DMS53 (cell line): ENCODE measurements around the gene GRAMD1C.
"Not testable (repeated sequence)": the region's sequence is repeated elsewhere in the genome, so short reads cannot be mapped to it uniquely, and the experiment has no call there.

Experiments used
- DNase-seq: peaks from one replicate; lab custom pipeline; 2025; lab: John Stamatoyannopoulos, UW

Gene GRAMD1C

GRCh38 chr3:113850391-113850790 lies 11.8 kb downstream of the GRAMD1C start:
- DNase-seq = not testable (repeated sequence)

- DNase-seq = no peak
Measured at GRCh38 chr3:113852506-113852905, 13.9 kb downstream of the GRAMD1C start.

DNA sequence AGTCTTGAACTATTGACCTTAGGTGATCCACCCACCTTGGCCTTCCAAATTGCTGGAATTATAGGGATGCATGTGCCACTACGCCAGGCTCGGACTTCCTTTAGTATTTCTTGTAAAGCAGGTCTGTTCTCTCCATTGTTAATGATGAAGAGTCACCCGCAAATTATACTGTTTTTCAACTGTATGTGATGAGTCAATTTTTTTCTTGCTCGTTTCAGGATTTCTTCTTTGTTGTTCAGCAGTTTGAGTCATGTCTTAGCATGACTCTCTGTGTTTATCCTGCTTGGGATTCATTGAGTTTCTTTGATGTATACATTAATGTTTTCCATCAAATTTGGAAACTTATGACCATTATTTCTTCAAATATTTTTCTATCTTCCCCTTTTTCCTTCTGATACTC lies 28.9 kb downstream of the GRAMD1C start:
- no peak for DNase-seq

DNA sequence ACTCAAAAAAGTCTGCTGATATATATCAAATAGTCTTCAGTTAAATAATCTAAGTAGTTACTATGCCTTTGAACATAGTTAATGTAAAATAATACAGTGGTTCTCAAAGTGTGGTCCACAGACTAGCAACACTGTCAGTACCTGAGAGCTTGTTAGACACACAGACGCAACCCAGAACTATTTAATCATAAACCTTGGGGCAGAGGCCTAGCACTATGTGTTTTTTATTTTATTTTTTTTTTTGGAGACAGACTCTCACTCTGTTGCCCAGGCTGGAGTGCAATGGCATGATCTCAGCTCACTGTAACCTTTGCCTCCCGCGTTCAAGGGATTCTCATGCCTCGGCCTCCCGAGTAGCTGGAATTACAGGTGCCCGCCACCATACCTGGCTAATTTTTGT lies 34.7 kb downstream of the GRAMD1C start:
- DNase-seq = no peak

GRCh38 chr3:113873814-113874526 lies 35.4 kb downstream of the GRAMD1C start:
- peak; percentile 31 for DNase-seq

DNA sequence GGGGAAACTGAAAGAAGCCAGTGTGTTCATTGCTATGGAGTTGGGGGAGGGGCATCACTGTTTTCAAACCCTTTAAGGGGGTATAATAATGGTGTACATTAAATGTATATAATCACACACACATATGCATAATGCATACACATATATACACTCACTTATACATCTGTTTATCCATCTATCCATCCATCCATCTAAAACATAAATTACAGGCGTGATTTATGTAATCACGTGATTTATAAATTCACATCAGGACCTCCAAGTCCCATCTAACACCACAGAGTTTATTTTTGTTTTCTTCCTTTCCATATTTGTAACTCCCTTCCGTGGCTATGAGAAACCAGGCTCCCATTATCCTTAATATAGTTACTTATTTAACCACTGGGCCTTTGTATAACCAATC lies 39.8 kb downstream of the GRAMD1C start:
- no peak for DNase-seq

- DNase-seq = no peak
Measured at GRCh38 chr3:113885050-113885449, 46.5 kb downstream of the GRAMD1C start.

DNA sequence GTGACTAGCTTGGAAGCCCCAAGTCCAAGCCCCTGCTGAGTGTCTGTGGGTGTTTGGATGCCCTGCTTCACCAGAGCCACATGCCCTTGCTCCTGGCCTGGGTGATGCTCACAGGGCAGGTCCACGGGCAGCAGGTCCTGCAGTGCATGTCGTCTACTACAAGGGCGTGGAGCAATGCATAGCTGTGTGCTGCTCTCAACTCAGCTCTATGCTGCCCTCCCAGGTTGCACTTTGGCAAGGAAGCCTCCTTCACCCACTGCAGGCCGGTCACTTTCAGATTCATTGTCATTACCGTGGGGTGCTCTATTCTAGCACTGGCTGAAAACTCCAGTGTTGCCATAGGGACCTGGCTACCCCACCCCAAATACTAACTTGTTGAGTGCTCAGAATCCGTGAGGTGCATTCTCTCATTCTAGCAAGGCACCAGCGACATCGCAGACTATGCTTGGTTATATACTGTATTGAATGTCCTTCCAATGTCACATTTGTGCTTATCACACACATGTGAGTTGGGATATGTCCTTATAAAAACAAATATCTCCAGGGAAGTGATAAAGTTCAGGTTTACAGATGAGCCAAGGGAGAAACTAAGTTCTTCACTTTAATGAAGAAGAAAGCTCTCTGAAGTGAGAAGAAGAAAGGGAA lies 51.8 kb downstream of the GRAMD1C start:
- DNase-seq = peak; percentile 19

DNA sequence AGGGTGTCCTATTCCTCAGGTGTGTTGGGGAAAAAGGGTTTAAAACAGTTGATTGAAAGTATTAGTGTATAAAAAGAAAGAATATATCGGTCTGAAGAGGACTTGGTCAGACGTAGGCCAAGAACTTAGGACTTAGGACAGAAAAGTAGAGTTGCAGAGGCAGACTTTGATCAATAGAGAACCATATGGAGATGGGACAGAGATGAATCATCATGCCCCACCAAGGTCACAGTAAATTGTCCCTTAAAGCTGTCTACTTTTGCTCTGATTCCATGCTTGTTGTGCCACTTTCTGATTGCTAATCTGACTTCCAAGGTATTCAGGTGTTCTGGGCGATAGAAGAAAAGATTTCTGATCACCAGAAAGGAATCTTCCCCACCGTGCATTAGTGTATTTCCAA lies 56.3 kb downstream of the GRAMD1C start:
- DNase-seq = no peak

GRCh38 chr3:113895964-113896363 lies 57.4 kb downstream of the GRAMD1C start:
- DNase-seq = peak; percentile 76

DNA sequence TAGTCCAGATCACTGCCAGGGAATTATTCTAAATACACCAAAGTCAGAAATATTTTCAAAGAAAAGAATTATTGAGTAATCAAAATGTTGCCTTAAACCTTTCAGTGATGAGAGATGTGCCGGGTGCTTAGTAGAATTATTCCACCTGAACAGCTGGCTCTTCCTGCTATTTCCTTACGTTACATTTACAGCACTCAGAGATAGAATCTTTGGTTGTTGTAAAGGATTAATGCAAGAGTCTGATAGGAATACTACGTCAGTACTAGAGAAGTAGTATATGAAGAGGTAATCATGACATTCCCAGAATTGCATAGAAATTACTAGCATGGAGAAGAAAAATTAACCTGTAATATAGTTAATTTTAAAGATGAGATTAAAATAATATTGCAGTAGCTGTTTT lies 58.3 kb downstream of the GRAMD1C start:
- DNase-seq = peak; percentile 50

DNA sequence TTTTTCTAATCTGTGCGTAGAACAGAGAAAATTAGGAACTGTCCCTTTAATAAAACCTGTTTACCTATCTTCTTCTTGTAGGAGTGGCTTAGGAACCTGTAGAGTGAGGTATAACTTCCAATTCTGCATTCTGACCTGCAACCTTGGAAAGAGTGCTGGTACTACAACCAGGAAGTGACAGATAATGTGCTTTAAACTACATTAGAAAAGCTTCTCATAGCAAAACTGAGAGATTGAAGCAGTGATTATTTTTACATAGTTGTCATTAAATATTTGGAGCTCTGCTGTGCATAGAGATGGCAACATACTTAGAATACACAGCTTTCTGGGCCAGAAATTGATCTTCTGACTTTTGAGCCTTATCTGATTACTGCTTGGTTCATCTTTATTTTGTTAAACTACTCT lies 58.8 kb downstream of the GRAMD1C start:
- DNase-seq = peak; percentile 89

GRCh38 chr3:113898892-113899291 lies 60.3 kb downstream of the GRAMD1C start:
- peak; percentile 16 for DNase-seq

DNA sequence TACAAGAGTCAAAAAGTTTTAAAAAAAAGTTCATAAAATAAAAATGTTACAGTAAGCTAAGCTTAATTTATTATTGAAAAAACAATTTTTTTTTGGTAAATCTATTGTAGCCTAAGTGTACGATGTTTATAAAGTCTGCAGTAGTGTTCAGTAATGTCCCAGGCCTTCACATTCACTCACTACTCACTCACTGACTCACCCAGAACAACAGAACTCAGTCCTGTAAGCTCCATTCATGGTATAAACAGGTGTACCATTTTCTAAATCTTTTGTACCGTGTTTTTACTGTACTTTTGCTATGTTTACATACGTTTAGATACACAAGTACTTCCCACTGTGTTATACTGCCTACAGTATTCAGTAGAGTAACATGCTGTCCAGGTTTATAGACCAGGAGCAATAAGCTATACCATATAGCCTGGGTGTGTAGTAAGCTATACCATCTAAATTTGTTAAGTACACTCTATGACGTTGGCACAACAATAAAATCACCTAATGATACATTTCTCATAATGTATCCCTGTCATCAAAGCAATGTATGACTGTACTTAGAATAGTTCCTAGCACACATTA lies 68.1 kb downstream of the GRAMD1C start:
- DNase-seq = no peak

- DNase-seq = no peak
Measured at GRCh38 chr3:113908133-113908532, 69.5 kb downstream of the GRAMD1C start.

DNA sequence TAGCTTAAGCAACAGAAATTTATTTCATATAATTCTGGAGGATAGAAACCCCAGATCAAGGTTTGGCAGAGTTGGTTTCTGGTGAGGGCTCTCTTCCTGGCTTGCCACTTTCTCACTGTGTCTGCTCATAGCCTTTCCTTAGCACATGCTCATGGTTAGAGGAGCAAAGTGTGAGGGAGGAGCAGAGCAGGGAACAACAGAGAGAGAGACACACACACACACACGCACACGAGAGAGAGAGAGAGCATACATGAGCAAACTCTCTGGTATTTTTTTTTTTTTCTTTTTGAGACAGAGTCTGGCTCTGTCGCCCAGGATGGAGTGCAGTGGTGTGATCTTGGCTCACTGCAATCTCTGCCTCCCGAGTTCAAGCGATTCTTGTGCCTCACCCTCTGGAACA lies 72.4 kb downstream of the GRAMD1C start:
- DNase-seq = no peak

DNA sequence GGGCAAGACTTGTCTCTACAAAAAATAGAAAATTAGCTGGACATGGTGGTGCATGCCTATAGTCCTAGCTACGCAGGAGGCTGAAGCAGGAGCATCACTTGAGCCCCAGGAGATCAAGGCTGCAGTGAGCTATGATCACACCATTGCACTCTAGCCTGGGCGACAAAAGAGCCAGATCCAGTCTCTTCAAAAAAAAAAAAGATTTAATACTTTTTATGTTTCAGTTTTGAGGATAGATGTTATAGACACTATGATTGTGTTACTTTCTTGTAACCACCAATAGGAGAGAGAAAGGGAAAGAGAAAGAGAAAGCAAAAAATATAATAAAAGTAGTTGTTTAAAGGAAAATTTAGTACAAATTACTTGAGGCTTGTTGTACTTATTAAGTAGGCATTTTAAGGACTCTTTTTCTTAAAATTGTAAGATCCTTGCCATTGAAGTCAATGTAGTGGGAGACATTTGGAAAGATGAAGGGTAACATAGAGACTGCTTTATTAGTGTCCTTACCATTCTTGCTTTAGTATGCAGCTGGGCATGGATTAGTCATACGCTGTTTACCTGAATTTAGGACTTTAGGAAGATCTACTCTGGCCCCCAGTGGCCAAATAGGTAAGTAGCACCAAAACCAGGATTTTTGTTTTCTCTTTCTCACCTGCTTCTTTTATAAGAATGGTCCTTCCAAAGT lies 74.1 kb downstream of the GRAMD1C start:
- DNase-seq = peak; percentile 92

DNA sequence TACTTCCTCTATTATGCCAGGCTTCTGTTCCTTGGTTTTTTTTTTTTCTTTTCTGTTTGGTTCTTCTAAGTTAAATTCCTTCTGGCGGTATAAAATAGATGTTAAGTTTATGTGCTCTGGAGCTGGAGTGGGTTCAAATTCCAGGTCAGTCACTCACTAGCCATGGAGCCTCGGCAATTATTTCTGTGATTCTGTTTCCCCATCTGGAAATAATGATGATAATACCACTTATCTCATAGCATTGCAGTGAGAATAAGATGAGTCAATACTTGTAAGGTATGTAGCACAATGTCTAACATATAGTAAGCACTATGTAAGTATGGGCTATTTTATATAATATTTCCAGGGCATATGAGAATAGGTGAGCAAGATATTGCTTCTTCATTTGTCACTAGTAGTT lies 76.1 kb downstream of the GRAMD1C start:
- DNase-seq = no peak

- no peak for DNase-seq
Measured at GRCh38 chr3:113927556-113927955, 89.0 kb downstream of the GRAMD1C start.

GRCh38 chr3:113946831-113947230 lies 108.2 kb downstream of the GRAMD1C start:
- no peak for DNase-seq

DNA sequence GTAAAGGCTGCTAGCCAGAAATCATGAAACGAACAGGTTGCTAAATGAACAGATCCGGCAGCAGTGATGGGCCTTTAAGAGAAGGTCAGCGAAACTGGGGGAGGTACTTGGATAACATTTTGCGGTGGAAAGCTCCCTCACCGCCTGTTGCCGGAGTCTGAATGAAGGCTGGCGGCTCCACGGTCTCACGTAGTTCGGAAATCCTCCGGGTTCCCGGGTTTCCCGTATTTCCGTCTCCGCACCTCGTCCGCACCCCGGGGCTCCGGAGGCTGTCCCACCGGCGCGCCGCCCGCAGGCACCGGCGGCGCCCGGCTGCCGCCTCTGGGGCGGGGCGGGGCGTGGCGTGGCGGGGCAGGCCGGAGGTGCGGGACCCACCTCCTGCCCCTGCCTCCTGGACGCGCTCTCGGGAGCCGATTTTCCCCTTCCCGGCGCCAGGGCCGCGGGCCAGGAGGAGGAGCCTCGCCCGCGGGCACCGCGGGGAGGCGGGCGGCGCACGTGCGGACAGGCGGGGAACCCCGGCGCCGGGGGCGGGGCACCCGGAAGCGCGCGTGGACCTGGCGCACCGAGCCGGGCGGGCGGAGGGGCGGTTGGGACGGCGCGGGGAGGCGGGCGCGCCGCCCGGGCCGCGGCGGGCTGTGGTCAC lies 108.9 kb downstream of the GRAMD1C start, which contains the start of gene ZDHHC23:
ZDHHC23 (plus strand) TSS at position 642 of the 643 bp plus-strand sequence. CDS start 790 bp downstream, outside the sequence.
- DNase-seq = peak; percentile 93
